Measurements from ENCODE around the gene CCDC32. TPM values are rescaled to one million over a fixed set of nuclear protein-coding genes. Genes with fewer than 3 reads are reported as not detected.

The CCDC32 gene
- total and polyA plus RNA-seq, 2 of the 13 experiments (the other 11 are each of a cell fraction or from before 2014, with no cell fraction given), result 10.8 to 23.2 TPM

- TF ChIP-seq IRF2 (CRISPR knock-in tag; IDR thresholded peaks at IDR 0.05), result no peak
- TF ChIP-seq CENPT (CRISPR knock-in tag; IDR thresholded peaks at IDR 0.05; ENCODE audit: low read depth), result no peak
- TF ChIP-seq ZNF580 (CRISPR knock-in tag; IDR thresholded peaks at IDR 0.05; ENCODE audit: borderline replicate concordance, low read depth), result no peak
These were observed 33.8 kb upstream of the CCDC32 start (continued) for GRCh38 chr15:40598672-40599071.

- peaks cover 64% of the 10 kb centered on the region for H3K79me2 ChIP-seq (ENCODE audit: insufficient read depth, low read length)
- in situ Hi-C loops (cut with HindIII; ENCODE audit: extremely low pct_ligation_motif_present, low pct_unique_long_range_greater_than_20kb), result no loop called here
These were observed 33.3 kb upstream of the CCDC32 start for GRCh38 chr15:40598126-40598525.

GRCh38 chr15:40597024-40597423 lies 32.2 kb upstream of the CCDC32 start:
- no peak overlapping the region for H3K27ac ChIP-seq (ENCODE audit: extremely low read length, insufficient read depth, low read length)
- no peaks in the 10 kb centered on the region for H3K36me3 ChIP-seq (replicated peaks in 1 of 2; ENCODE audit: control insufficient read depth in 1 of 2, insufficient read depth in 2 of 2, low read length in 2 of 2)
- H4K20me1 ChIP-seq (ENCODE audit: insufficient read depth, low read length), result no peaks in the 10 kb centered on the region
- no TSS peak for BruUV-seq (replicated peaks)
- H3K27me3 ChIP-seq (ENCODE audit: control insufficient read depth in 1 of 2, insufficient read depth in 2 of 2, low read length in 2 of 2), result no peaks in the 10 kb centered on the region; a peak in 1 of 5 replicates
- DNase-seq (ENCODE audit: low spot score) (no peak), FAIRE-seq (no peak), ATAC-seq (no peak)
- peaks cover 29% of the 10 kb centered on the region for H3K4me1 ChIP-seq (ENCODE audit: insufficient read depth, low read length)
- no peak overlapping the region for H3K4me3 ChIP-seq (replicated peaks in 1 of 3; ENCODE audit: insufficient read depth in 1 of 3, low read depth in 2 of 3, low read length in 3 of 3)
- H3K9me3 ChIP-seq (ENCODE audit: low read length), result no peaks in the 10 kb centered on the region
- H2AFZ ChIP-seq (ENCODE audit: low read length), result no peak overlapping the region
- ChIA-PET POLR2A (no interaction called here), CTCF (ENCODE audit: low intra/inter-chr PET ratio, low total read pairs) (interaction anchor here (0.5 kb wide), 1 partner anchor 57 kb away, joined by 3 read pairs; no protein-coding TSS in a partner anchor)
- no peak overlapping the region for H3K9ac ChIP-seq (ENCODE audit: insufficient read depth, low read depth, low read length)
- H3K79me2 ChIP-seq (ENCODE audit: insufficient read depth, low read length), result peaks cover 64% of the 10 kb centered on the region
- intact Hi-C loops (cut with micrococcal nuclease; ENCODE audit: unreplicated experiment), result loop anchor here (10.0 kb wide), 2 partner anchors 98 to 158 kb away; partner anchors contain the start of genes RAD51 and RMDN3
- WGBS (ENCODE audit: low lambda C conversion rate), result 98% methylated on average over 2 of the region's 2 CpGs
- in situ Hi-C loops (cut with HindIII; ENCODE audit: extremely low pct_ligation_motif_present, low pct_unique_long_range_greater_than_20kb), result no loop called here
- no peak overlapping the region for H3K4me2 ChIP-seq (ENCODE audit: low read depth, low read length)
- no peak for TF ChIP-seq ZFP36L1 (CRISPR knock-in tag; IDR thresholded peaks at IDR 0.05)
- no peak for TF ChIP-seq KDM3A (CRISPR knock-in tag; IDR thresholded peaks at IDR 0.05; ENCODE audit: low read depth)
- no peak for TF ChIP-seq FOXC1 (CRISPR knock-in tag; IDR thresholded peaks at IDR 0.05; ENCODE audit: borderline replicate concordance)
- no peak for TF ChIP-seq ZSCAN30 (CRISPR knock-in tag; IDR thresholded peaks at IDR 0.05)
- TF ChIP-seq PLRG1 (conservative IDR thresholded peaks at IDR 0.05), result no peak
- no peak for TF ChIP-seq ATAD3A (CRISPR knock-in tag; IDR thresholded peaks at IDR 0.05)
- no peak for TF ChIP-seq PRDM4 (CRISPR knock-in tag; IDR thresholded peaks at IDR 0.05; ENCODE audit: borderline replicate concordance)
- no peak for TF ChIP-seq ZNF274 (CRISPR knock-in tag; IDR thresholded peaks at IDR 0.05)

More at GRCh38 chr15:40598126-40598525, 33.3 kb upstream of the CCDC32 start:
- H3K36me3 ChIP-seq (replicated peaks in 1 of 2; ENCODE audit: control insufficient read depth in 1 of 2, insufficient read depth in 2 of 2, low read length in 2 of 2), result no peaks in the 10 kb centered on the region
- peaks cover 18% of the 10 kb centered on the region for H3K4me1 ChIP-seq (ENCODE audit: insufficient read depth, low read length)
- 77% methylated on average over 3 of the region's 3 CpGs for WGBS (ENCODE audit: low lambda C conversion rate)
- H3K9me3 ChIP-seq (ENCODE audit: low read length), result no peaks in the 10 kb centered on the region
- H3K9ac ChIP-seq (ENCODE audit: insufficient read depth, low read depth, low read length), result no peak overlapping the region
- intact Hi-C loops (cut with micrococcal nuclease; ENCODE audit: unreplicated experiment), result loop anchor here (10.0 kb wide), 2 partner anchors 97 to 157 kb away; partner anchors contain the start of genes RAD51 and RMDN3
- H3K27ac ChIP-seq (ENCODE audit: extremely low read length, insufficient read depth, low read length), result no peak overlapping the region
- no peak for FAIRE-seq
- CTCF ChIA-PET (ENCODE audit: low intra/inter-chr PET ratio, low total read pairs), result no interaction called here
- H3K27me3 ChIP-seq (ENCODE audit: control insufficient read depth in 1 of 2, insufficient read depth in 2 of 2, low read length in 2 of 2), result no peaks in the 10 kb centered on the region; a peak in 1 of 5 replicates
- H3K4me3 ChIP-seq (replicated peaks in 1 of 3; ENCODE audit: insufficient read depth in 1 of 3, low read depth in 2 of 3, low read length in 3 of 3), result no peak overlapping the region
- ATAC-seq, result no peak
- H3K4me2 ChIP-seq (ENCODE audit: low read depth, low read length), result no peak overlapping the region
- no peak overlapping the region for H2AFZ ChIP-seq (ENCODE audit: low read length)
- DNase-seq (ENCODE audit: low spot score), result no peak
- TF ChIP-seq YEATS4 (CRISPR knock-in tag; IDR thresholded peaks at IDR 0.05; ENCODE audit: borderline replicate concordance), result no peak
- no TSS peak for BruUV-seq (replicated peaks)
- H4K20me1 ChIP-seq (ENCODE audit: insufficient read depth, low read length), result no peaks in the 10 kb centered on the region
- POLR2A ChIA-PET, result no interaction called here
